Measurements from ENCODE around the gene CENPT.

- TF ChIP-seq CTCF (IDR thresholded peaks at IDR 0.05) (no peak), POLR2A (IDR thresholded peaks at IDR 0.05) (no peak)
Observed at GRCh38 chr16:67878232-67878631, 30.7 kb upstream of the CENPT start.

Measured in thyroid gland (tissue), 4 donors.